Measurements from ENCODE around the gene RGS17.

RGS17 gene

GRCh38 chr6:153076431-153076830 is 54.7 kb downstream of the RGS17 start:
- DNase-seq: no peak

- DNase-seq: no peak
Observed at GRCh38 chr6:153074761-153075160, 56.3 kb downstream of the RGS17 start.

- DNase-seq: no peak
Observed at GRCh38 chr6:153073841-153074240, 57.2 kb downstream of the RGS17 start.

- DNase-seq: no peak
Observed at GRCh38 chr6:153070756-153071155, 60.3 kb downstream of the RGS17 start.

- no peak for DNase-seq
Observed at GRCh38 chr6:153069897-153070296, 61.2 kb downstream of the RGS17 start.

GRCh38 chr6:153065222-153065621 is 65.9 kb downstream of the RGS17 start:
- DNase-seq: no peak

- no peak for DNase-seq
Observed at GRCh38 chr6:153063936-153064335, 67.1 kb downstream of the RGS17 start.

GRCh38 chr6:153062516-153062915 is 68.6 kb downstream of the RGS17 start:
- DNase-seq: no peak

- DNase-seq: no peak
Observed at GRCh38 chr6:153059757-153060156, 71.3 kb downstream of the RGS17 start.

- DNase-seq: no peak
Observed at GRCh38 chr6:153059311-153059710, 71.8 kb downstream of the RGS17 start.

- DNase-seq: no peak
Observed at GRCh38 chr6:153058909-153059308, 72.2 kb downstream of the RGS17 start.

- DNase-seq: no peak
Observed at GRCh38 chr6:153058291-153058690, 72.8 kb downstream of the RGS17 start.

- no peak for DNase-seq
Observed at GRCh38 chr6:153056308-153056707, 74.8 kb downstream of the RGS17 start.

GRCh38 chr6:153051801-153052200 is 79.3 kb downstream of the RGS17 start:
- no peak for DNase-seq

- DNase-seq: no peak
Observed at GRCh38 chr6:153048631-153049030, 82.5 kb downstream of the RGS17 start.

- DNase-seq: no peak
Observed at GRCh38 chr6:153047386-153047785, 83.7 kb downstream of the RGS17 start.

GRCh38 chr6:153045271-153045670 is 85.8 kb downstream of the RGS17 start:
- no peak for DNase-seq

- DNase-seq: no peak
Observed at GRCh38 chr6:153044295-153044694, 86.8 kb downstream of the RGS17 start.

GRCh38 chr6:153043719-153044118 is 87.4 kb downstream of the RGS17 start:
- no peak for DNase-seq

- no peak for DNase-seq
Observed at GRCh38 chr6:153038378-153039057, 92.6 kb downstream of the RGS17 start.

- no peak for DNase-seq
Observed at GRCh38 chr6:153034139-153034538, 96.9 kb downstream of the RGS17 start.

- no peak for DNase-seq
Observed at GRCh38 chr6:153032255-153032882, 98.7 kb downstream of the RGS17 start.

GRCh38 chr6:153031335-153031955 is 99.6 kb downstream of the RGS17 start:
- no peak for DNase-seq

GRCh38 chr6:153028963-153029362 is 102.1 kb downstream of the RGS17 start:
- DNase-seq: no peak
